Left lung (tissue), 10 donors: ENCODE results near the gene UTS2R. TPM values are rescaled to one million over a fixed set of nuclear protein-coding genes. Genes with fewer than 3 reads are reported as not detected.
"Not testable (repeated sequence)": the region's sequence is repeated elsewhere in the genome, so short reads cannot be mapped to it uniquely, and the experiment has no call there.

Experiments used
- ATAC-seq: fragments of 200-7000 bp; cut with Tn5 transposase; one replicate; pipeline ENCODE4 v1.9.1; 2020; ENCODE audit warnings: moderate library complexity
- DNase-seq, 4 donors: peaks; one replicate each; pipeline ENCODE4 v3.0.0-alpha.2; 2013 to 2020
- H3K27ac ChIP-seq, 2 donors: fragments of 200-600 bp; sonication (generic) in 1 of 2; one replicate each; pipeline versions ENCODE4 v1.5.0 to v1.8.0; 2020 to 2021
- H3K27me3 ChIP-seq, 2 donors: fragments of 200-600 bp; sonication (generic) in 1 of 2; one replicate each; pipeline versions ENCODE4 v1.5.0 to v1.8.0; 2020 to 2021
- H3K36me3 ChIP-seq, 2 donors: fragments of 200-600 bp; sonication (generic) in 1 of 2; one replicate each; pipeline versions ENCODE4 v1.5.0 to v1.8.0; 2020 to 2021
- H3K4me1 ChIP-seq, 2 donors: fragments of 200-600 bp; one replicate each; pipeline ENCODE4 v1.8.0; 2021
- H3K4me3 ChIP-seq, 2 donors: fragments of 200-600 bp; sonication (generic) in 1 of 2; one replicate each; pipeline versions ENCODE4 v1.5.0 to v1.8.0; 2020 to 2021; ENCODE audit warnings: mild to moderate bottlenecking in 1 of 2
- H3K9me3 ChIP-seq, 2 donors: fragments of 200-600 bp; sonication (generic) in 1 of 2; one replicate each; pipeline versions ENCODE4 v1.5.0 to v1.8.0; 2020 to 2021
- intact Hi-C, 2 donors: fragments of 100-400 bp; cut with DNase I; formaldehyde crosslinking; loops; one replicate each; pipeline versions ENCODE4 v1.11.2 to v1.14.2; 2022
- polyA plus RNA-seq, 6 donors: library from polyadenylated mRNA; unstranded; fragments of 120-200 nt; gene quantifications; one replicate each; pipeline ENCODE4 v1.2.1, GENCODE V29; 2013; ENCODE audit not compliant: insufficient read length in 6 of 6
- total RNA-seq, 2 donors: library from RNA; stranded (reverse); fragmentation: NEBNext Ultra II Directional; extraction: Animal tissue kit (Norgen Biotek cat#: 25700); gene quantifications; one replicate each; pipeline ENCODE4 v1.2.1, GENCODE V29; 2021
- TF ChIP-seq, protein P1 (sequence below), 2 donors: fragments of 200-600 bp; sonication (generic) in 1 of 2; IDR thresholded peaks; one replicate each; pipeline versions ENCODE4 v1.5.0 to v1.8.0; 2021; ENCODE audit warnings: antibody characterized with exemption in 2 of 2
- donor health status: DM: no; HTN: yes; CAD: no.
- donor health status: DM: no; HTN: no; CAD: no.

Gene UTS2R
- total and polyA plus RNA-seq, 8 donors = 0.11 TPM; not detected in 7

- no peak overlapping the region for H3K27ac ChIP-seq
- H3K9me3 ChIP-seq = no peaks in the 10 kb centered on the region
- H3K4me3 ChIP-seq = no peak overlapping the region
- peaks cover 0 to 47% of the 10 kb centered on the region in 2 donors for H3K27me3 ChIP-seq
- H3K4me1 ChIP-seq = peaks cover 2% of the 10 kb centered on the region in 2 donors
- ATAC-seq (peak; percentile 66), DNase-seq (no peak)
- intact Hi-C loops = no loop called here
- TF ChIP-seq, protein P1, sequence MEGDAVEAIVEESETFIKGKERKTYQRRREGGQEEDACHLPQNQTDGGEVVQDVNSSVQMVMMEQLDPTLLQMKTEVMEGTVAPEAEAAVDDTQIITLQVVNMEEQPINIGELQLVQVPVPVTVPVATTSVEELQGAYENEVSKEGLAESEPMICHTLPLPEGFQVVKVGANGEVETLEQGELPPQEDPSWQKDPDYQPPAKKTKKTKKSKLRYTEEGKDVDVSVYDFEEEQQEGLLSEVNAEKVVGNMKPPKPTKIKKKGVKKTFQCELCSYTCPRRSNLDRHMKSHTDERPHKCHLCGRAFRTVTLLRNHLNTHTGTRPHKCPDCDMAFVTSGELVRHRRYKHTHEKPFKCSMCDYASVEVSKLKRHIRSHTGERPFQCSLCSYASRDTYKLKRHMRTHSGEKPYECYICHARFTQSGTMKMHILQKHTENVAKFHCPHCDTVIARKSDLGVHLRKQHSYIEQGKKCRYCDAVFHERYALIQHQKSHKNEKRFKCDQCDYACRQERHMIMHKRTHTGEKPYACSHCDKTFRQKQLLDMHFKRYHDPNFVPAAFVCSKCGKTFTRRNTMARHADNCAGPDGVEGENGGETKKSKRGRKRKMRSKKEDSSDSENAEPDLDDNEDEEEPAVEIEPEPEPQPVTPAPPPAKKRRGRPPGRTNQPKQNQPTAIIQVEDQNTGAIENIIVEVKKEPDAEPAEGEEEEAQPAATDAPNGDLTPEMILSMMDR (IDR thresholded peaks at IDR 0.05) = no peak
- H3K36me3 ChIP-seq = no peaks in the 10 kb centered on the region
Measured at GRCh38 chr17:82356845-82357355, 14.7 kb upstream of the UTS2R start.

DNA sequence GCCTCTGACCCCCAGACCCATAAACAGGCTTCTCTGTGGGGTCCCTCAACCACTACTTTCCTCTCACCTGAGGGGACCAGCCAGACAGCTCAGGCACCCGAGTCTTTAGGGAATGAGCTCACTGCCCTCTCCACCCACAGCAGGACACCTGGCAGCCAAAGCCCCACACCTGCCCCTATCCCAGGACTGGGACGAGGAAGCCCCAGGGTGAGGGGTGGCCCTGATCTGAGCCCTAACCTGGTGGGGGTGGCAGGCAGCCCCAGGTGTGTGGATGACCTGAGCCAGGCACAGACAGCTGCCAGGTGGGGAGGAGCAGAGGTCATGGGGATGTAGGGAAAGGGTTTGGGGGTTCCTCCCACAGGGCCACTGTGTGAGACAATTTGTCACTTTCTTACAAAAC is 14.2 kb upstream of the UTS2R start:
- no peaks in the 10 kb centered on the region for H3K36me3 ChIP-seq
- DNase-seq = no peak
- TF ChIP-seq, protein P1 (IDR thresholded peaks at IDR 0.05) = no peak
- no peaks in the 10 kb centered on the region for H3K9me3 ChIP-seq
- no peaks in the 10 kb centered on the region for H3K4me1 ChIP-seq
- intact Hi-C loops = no loop called here
- no peak overlapping the region for H3K27ac ChIP-seq
- ATAC-seq = no peak
- peaks cover 0 to 47% of the 10 kb centered on the region in 2 donors for H3K27me3 ChIP-seq
- no peak overlapping the region for H3K4me3 ChIP-seq

DNA sequence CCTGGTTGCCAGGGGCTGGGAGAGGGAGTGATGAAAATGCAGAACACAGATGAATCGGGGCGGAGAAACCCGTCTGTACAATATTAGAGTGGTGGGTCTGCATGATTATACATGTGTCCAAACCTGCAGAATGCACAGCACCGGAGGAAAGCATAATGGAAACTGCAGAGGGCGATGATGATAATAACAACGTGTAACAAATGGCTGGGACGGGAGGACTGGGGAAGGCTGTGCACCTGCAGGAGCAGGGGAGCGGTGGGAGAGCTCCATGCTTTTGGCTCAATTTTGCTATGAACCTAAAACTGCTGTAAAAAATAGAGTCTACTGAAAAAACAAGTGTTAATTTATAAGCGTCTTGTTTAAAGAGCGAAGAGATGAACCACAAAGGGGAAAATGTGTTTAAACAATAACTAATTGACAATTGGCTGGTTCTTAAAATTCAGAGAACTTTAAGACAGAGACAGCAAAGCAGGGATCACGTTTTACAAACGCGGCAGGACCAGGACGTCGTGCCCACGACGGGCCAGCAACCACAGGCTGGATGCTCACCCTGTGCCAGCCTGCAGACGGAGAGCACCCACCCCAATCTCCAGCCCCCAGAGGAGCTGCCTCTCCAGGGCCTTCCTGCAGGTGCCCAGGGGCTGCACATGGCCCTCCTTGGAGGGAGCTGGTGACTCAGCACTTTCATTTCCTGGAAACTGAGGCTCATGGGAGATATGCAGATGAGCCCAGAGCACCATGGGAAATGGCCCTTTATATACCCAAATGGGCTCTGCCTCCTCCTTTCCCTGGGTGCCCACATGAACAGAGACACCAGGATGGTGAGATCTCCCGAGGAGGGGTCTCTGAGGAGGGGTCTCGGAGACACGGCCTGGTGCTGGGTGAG is 12.9 kb upstream of the UTS2R start, which contains the start of gene TEX19:
TEX19 (plus strand) TSS at position 783 of the 886 bp plus-strand sequence. CDS start 2,904 bp downstream, outside the sequence.
- intact Hi-C loops = no loop called here
- no peak within 1 kb of the TSS for H3K27ac ChIP-seq
- peaks cover 0 to 46% of the 10 kb centered on the region in 2 donors for H3K27me3 ChIP-seq
- H3K4me1 ChIP-seq = no peaks in the 10 kb centered on the region
- H3K4me3 ChIP-seq = no peak within 1 kb of the TSS
- no peaks in the 10 kb centered on the region for H3K36me3 ChIP-seq
- DNase-seq = no peak
- TF ChIP-seq, protein P1 (IDR thresholded peaks at IDR 0.05) = no peak
- ATAC-seq = no peak
- no peaks in the 10 kb centered on the region for H3K9me3 ChIP-seq

- H3K4me1 ChIP-seq, DNase-seq, intact Hi-C loops, H3K9me3 ChIP-seq, H3K4me3 ChIP-seq, ATAC-seq, H3K27ac ChIP-seq, H3K36me3 ChIP-seq: not testable (repeated sequence)
- H3K27me3 ChIP-seq = peaks cover 0 to 38% of the 10 kb centered on the region in 2 donors
Measured at GRCh38 chr17:82359451-82360074, 12.0 kb upstream of the UTS2R start.

DNA sequence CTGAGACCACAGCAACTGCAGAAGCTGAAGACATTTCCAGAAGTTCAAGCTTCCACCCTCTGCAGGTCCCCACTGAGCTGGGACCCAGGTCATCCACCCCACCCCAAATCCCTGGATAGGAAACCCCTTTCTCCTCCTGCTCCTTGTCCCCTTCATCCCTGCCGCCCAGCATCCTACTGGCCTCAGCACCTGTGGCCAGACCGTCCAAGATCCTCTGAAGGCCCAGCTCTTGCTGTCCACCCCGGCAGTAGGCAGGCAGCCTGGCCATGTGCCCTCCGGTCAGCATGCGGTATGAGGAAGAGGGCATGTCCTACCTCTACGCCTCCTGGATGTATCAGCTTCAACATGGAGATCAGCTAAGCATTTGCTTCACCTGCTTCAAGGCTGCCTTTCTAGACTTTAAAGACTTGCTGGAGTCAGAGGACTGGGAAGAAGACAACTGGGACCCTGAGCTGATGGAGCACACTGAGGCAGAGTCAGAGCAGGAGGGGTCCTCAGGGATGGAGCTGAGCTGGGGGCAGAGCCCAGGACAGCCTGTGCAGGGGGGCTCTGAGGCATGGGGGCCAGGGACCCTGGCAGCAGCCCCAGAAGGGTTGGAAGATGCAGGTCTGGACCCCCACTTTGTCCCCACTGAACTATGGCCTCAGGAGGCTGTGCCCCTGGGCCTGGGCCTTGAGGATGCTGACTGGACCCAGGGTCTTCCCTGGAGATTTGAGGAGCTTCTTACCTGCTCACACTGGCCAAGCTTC is 9.5 kb upstream of the UTS2R start:
- no peaks in the 10 kb centered on the region for H3K9me3 ChIP-seq
- H3K4me1 ChIP-seq = no peaks in the 10 kb centered on the region
- no peak overlapping the region for H3K27ac ChIP-seq
- TF ChIP-seq, protein P1 (IDR thresholded peaks at IDR 0.05) = no peak
- DNase-seq (no peak), ATAC-seq (no peak)
- intact Hi-C loops = no loop called here
- H3K36me3 ChIP-seq = no peaks in the 10 kb centered on the region
- peaks cover 0 to 15% of the 10 kb centered on the region in 2 donors for H3K27me3 ChIP-seq
- H3K4me3 ChIP-seq = no peak overlapping the region
